ENCODE measurements around the gene RNF26. TPM values are rescaled to one million over a fixed set of nuclear protein-coding genes. Genes with fewer than 3 reads are reported as not detected.

Gene RNF26
- total and polyA plus RNA-seq, 8 donors: 4.9 to 11.5 (median 8.3) TPM

DNA sequence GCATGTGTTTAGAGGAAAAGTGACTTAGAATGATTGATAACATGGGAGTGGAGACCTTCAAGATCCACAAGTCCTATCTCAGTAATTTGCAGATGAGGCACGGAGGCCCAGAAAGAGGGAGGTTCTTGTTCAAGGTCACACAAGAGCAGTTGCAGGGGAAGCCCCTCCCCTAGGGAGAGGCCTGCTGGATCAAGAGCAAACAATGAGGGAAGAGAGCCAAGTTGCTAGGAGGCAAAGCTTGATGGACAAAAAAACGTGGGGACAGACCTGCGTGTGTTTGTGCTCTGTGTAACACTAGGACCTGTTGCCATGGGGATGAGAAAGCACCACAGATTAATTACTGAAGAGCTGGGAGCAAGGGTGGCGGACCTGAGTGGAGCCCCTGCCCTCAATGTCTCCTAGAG is 18.5 kb downstream of the RNF26 start:
- H3K4me1 ChIP-seq: peaks cover 0 to 11% (median 5%) of the 10 kb centered on the region in 3 donors
- H3K9me3 ChIP-seq: no peaks in the 10 kb centered on the region
- no peaks in the 10 kb centered on the region for H3K27me3 ChIP-seq
- 7 to 14% methylated on average over 4 of the region's 4 CpGs for WGBS, 2 donors
- DNase-seq (peak; percentile 45 to 88 (median 76)), FAIRE-seq (no peak), ATAC-seq (peak; percentile 84 to 94 (median 90))
- peaks cover 0 to 20% (median 9%) of the 10 kb centered on the region in 3 donors for H3K36me3 ChIP-seq
- H3K4me3 ChIP-seq: no peak overlapping the region
- intact Hi-C loops (cut with DNase I): no loop called here
- TF ChIP-seq CTCF (IDR thresholded peaks at IDR 0.05): no peak
- H3K27ac ChIP-seq: peak overlapping the region; percentile 6 to 67 (median 52)

GRCh38 chr11:119355091-119355843 is 20.9 kb downstream of the RNF26 start:
- 75 to 77% methylated on average over 9 of the region's 9 CpGs for WGBS, 2 donors
- no peak overlapping the region for H3K27ac ChIP-seq
- H3K9me3 ChIP-seq: no peaks in the 10 kb centered on the region
- peaks cover 0 to 39% (median 19%) of the 10 kb centered on the region in 3 donors for H3K36me3 ChIP-seq
- H3K27me3 ChIP-seq: no peaks in the 10 kb centered on the region
- TF ChIP-seq CTCF (IDR thresholded peaks at IDR 0.05): no peak
- DNase-seq (peak in 1 of 6 donors; percentile 2), ATAC-seq (no peak), FAIRE-seq (no peak)
- intact Hi-C loops (cut with DNase I): no loop called here
- no peak overlapping the region for H3K4me3 ChIP-seq
- H3K4me1 ChIP-seq: peaks cover 0 to 11% (median 6%) of the 10 kb centered on the region in 3 donors

- TF ChIP-seq CTCF (IDR thresholded peaks at IDR 0.05): peak in 2 of 4 donors; percentile 38 to 43
- WGBS, 2 donors: 74 to 75% methylated on average over 54 of the region's 54 CpGs
- peaks cover 6 to 18% (median 16%) of the 10 kb centered on the region in 3 donors for H3K4me1 ChIP-seq
- peaks cover 0 to 39% (median 19%) of the 10 kb centered on the region in 3 donors for H3K36me3 ChIP-seq
- no peaks in the 10 kb centered on the region for H3K27me3 ChIP-seq
- peak overlapping the region in 1 of 4 donors; percentile 30 for H3K4me3 ChIP-seq
- ATAC-seq (peak in 2 of 4 donors; percentile 37 to 66), FAIRE-seq (no peak), DNase-seq (peak in 3 of 6 donors; percentile 30 to 73 (median 40))
- no peak overlapping the region for H3K27ac ChIP-seq
- intact Hi-C loops (cut with DNase I): no loop called here
- H3K9me3 ChIP-seq: no peaks in the 10 kb centered on the region
These were observed 22.2 kb downstream of the RNF26 start for GRCh38 chr11:119356349-119357031.

DNA sequence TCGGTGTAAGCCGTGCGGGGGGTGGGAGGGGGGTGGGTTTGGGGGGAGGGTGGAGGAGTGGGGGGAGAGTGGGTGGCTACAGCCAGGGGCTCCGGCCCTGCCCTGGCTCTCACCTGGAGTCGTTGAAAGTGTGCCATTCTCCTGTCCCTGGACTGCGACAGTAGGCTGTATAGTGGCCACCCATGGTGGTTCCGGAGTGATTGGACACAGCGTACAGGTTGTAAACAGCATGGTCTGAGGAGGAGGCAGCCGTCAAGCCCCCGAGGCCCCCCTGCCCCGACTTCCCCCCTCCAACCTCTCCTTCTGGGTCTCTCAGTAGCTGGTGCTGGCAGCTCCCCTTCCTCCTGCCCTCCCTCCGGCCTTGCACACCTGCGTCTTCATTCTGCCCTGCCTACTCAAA is 22.7 kb downstream of the RNF26 start:
- Histone ChIP-seq H3K36me3 (peaks cover 0 to 39% (median 19%) of the 10 kb centered on the region in 3 donors), H3K4me1 (peaks cover 12 to 23% (median 21%) of the 10 kb centered on the region in 3 donors), H3K9me3 (no peaks in the 10 kb centered on the region), H3K4me3 (no peak overlapping the region), H3K27ac (no peak overlapping the region), H3K27me3 (no peaks in the 10 kb centered on the region)
- ATAC-seq (no peak), DNase-seq (no peak), FAIRE-seq (no peak)
- 75 to 80% methylated on average over 13 of the region's 13 CpGs for WGBS, 2 donors
- no peak for TF ChIP-seq CTCF (IDR thresholded peaks at IDR 0.05)
- intact Hi-C loops (cut with DNase I): no loop called here

Measured in pancreas (tissue), 10 donors.